ENCODE results near the gene DLX2. TPM values are rescaled to one million over a fixed set of nuclear protein-coding genes. Genes with fewer than 3 reads are reported as not detected.

Gene DLX2
- total RNA-seq, 5 donors from 2014 or later (not counting 1 experiment from before 2014, with no cell fraction given) = 0.16 to 0.19 TPM; not detected in 3

GRCh38 chr2:172084395-172084644 is 18.4 kb downstream of the DLX2 start:
- no peak for ATAC-seq (replicated peaks in 1 of 4)
- WGBS (ENCODE audit: insufficient coverage) = 4% methylated on average over 16 of the region's 17 CpGs
- peaks cover 80 to 94% of the 10 kb centered on the region in 2 donors for H3K27me3 Mint-ChIP-seq
- no peaks in the 10 kb centered on the region for H3K9me3 Mint-ChIP-seq
- peak in 1 of 35 experiments; percentile 25 for DNase-seq
- peaks cover 23 to 96% of the 10 kb centered on the region in 2 experiments for H3K27me3 ChIP-seq (replicated peaks in 1 of 2; ENCODE audit: control insufficient read depth in 2 of 2, extremely low read depth in 1 of 2, insufficient read depth in 2 of 2, low read length in 1 of 2)
- no peaks in the 10 kb centered on the region for H3K9me3 ChIP-seq
- H3K27ac Mint-ChIP-seq = no peak overlapping the region
- H3K4me3 ChIP-seq (ENCODE audit: control insufficient read depth in 1 of 2, extremely low read depth in 1 of 2, low read length in 1 of 2) = peak overlapping the region; percentile 35 to 74
- H3K4me1 ChIP-seq (ENCODE audit: control insufficient read depth in 1 of 2, extremely low read depth in 1 of 2, insufficient read depth in 2 of 2, low read length in 2 of 2) = peaks cover 12 to 74% of the 10 kb centered on the region in 2 experiments
- H3K36me3 Mint-ChIP-seq = peaks cover 3% of the 10 kb centered on the region
- H3K4me3 Mint-ChIP-seq = peak overlapping the region; percentile 56 to 74 (median 70)
- H3K36me3 ChIP-seq (ENCODE audit: control insufficient read depth in 2 of 2, extremely low read depth in 1 of 2, insufficient read depth in 1 of 2, low read length in 1 of 2) = no peaks in the 10 kb centered on the region
- POLR2A ChIA-PET = no interaction called here
- H3K4me1 Mint-ChIP-seq = peaks cover 53 to 62% (median 57%) of the 10 kb centered on the region in 3 donors
- CTCF ChIA-PET = interaction anchor here in 1 of 2 donors (1.3 to 2.6 kb wide), 2 partner anchors 15 to 19 kb away, joined by 3 to 9 read pairs; partner anchors contain the start of gene DLX2
- no peak overlapping the region for H3K27ac ChIP-seq (ENCODE audit: low read length)

- Histone ChIP-seq H3K36me3 (ENCODE audit: control insufficient read depth in 2 of 2, extremely low read depth in 1 of 2, insufficient read depth in 1 of 2, low read length in 1 of 2) (no peaks in the 10 kb centered on the region), H3K27ac (ENCODE audit: low read length) (no peak overlapping the region), H3K4me1 (ENCODE audit: control insufficient read depth in 1 of 2, extremely low read depth in 1 of 2, insufficient read depth in 2 of 2, low read length in 2 of 2) (peaks cover 12 to 74% of the 10 kb centered on the region in 2 experiments), H3K4me3 (ENCODE audit: control insufficient read depth in 1 of 2, extremely low read depth in 1 of 2, low read length in 1 of 2) (peak overlapping the region in 1 of 2 donors; percentile 74), H3K27me3 (replicated peaks in 1 of 2; ENCODE audit: control insufficient read depth in 2 of 2, extremely low read depth in 1 of 2, insufficient read depth in 2 of 2, low read length in 1 of 2) (peaks cover 18 to 96% of the 10 kb centered on the region in 2 experiments), H3K9me3 (no peaks in the 10 kb centered on the region)
- ChIA-PET POLR2A (no interaction called here), CTCF (interaction anchor here (0.6 to 2.6 kb wide), 2 partner anchors 20 to 593 kb away, joined by 3 to 9 read pairs; partner anchors contain the start of gene DLX2 (in 1 of the 2))
- Mint-ChIP-seq H3K4me3 (peak overlapping the region in 2 of 3 donors; percentile 56 to 70), H3K36me3 (peaks cover 3% of the 10 kb centered on the region), H3K27me3 (peaks cover 82 to 96% of the 10 kb centered on the region in 2 donors), H3K4me1 (peaks cover 53 to 62% (median 57%) of the 10 kb centered on the region in 3 donors), H3K9me3 (no peaks in the 10 kb centered on the region), H3K27ac (peak overlapping the region in 1 of 2 donors; percentile 24)
- no peak for ATAC-seq (replicated peaks in 1 of 4)
- 11% methylated on average over 9 of the region's 23 CpGs for WGBS (ENCODE audit: insufficient coverage)
- DNase-seq = peak in 2 of 35 experiments; percentile 16 to 29
Measured at GRCh38 chr2:172083628-172084394, 18.9 kb downstream of the DLX2 start.

GRCh38 chr2:172082944-172083627 is 19.6 kb downstream of the DLX2 start:
- no peaks in the 10 kb centered on the region for H3K9me3 Mint-ChIP-seq
- DNase-seq (peak in 2 of 35 experiments; percentile 3 to 29), ATAC-seq (replicated peaks in 1 of 4) (no peak)
- Histone ChIP-seq H3K4me3 (ENCODE audit: control insufficient read depth in 1 of 2, extremely low read depth in 1 of 2, low read length in 1 of 2) (peak overlapping the region in 1 of 2 donors; percentile 2), H3K36me3 (ENCODE audit: control insufficient read depth in 2 of 2, extremely low read depth in 1 of 2, insufficient read depth in 1 of 2, low read length in 1 of 2) (no peaks in the 10 kb centered on the region), H3K27me3 (replicated peaks in 1 of 2; ENCODE audit: control insufficient read depth in 2 of 2, extremely low read depth in 1 of 2, insufficient read depth in 2 of 2, low read length in 1 of 2) (peaks cover 18 to 94% of the 10 kb centered on the region in 2 experiments), H3K4me1 (ENCODE audit: control insufficient read depth in 1 of 2, extremely low read depth in 1 of 2, insufficient read depth in 2 of 2, low read length in 2 of 2) (peaks cover 12 to 69% of the 10 kb centered on the region in 2 experiments), H3K9me3 (no peaks in the 10 kb centered on the region), H3K27ac (ENCODE audit: low read length) (no peak overlapping the region)
- CTCF ChIA-PET = interaction anchor here (0.6 to 2.6 kb wide), 2 partner anchors 20 to 594 kb away, joined by 3 to 9 read pairs; partner anchors contain the start of gene DLX2 (in 1 of the 2)
- H3K4me3 Mint-ChIP-seq = peak overlapping the region in 2 of 3 donors; percentile 56 to 70
- POLR2A ChIA-PET = interaction anchor here in 1 of 2 donors (0.6 kb wide), 1 partner anchor 32 kb away, joined by 3 read pairs; no protein-coding TSS in a partner anchor
- peaks cover 3% of the 10 kb centered on the region for H3K36me3 Mint-ChIP-seq
- WGBS (ENCODE audit: insufficient coverage) = 13% methylated on average over 37 of the region's 42 CpGs
- H3K27me3 Mint-ChIP-seq = peaks cover 80 to 95% of the 10 kb centered on the region in 2 donors
- peaks cover 46 to 57% (median 55%) of the 10 kb centered on the region in 3 donors for H3K4me1 Mint-ChIP-seq
- H3K27ac Mint-ChIP-seq = peak overlapping the region in 1 of 2 donors; percentile 24

- H3K9me3 Mint-ChIP-seq = no peaks in the 10 kb centered on the region
- H3K4me1 Mint-ChIP-seq = peaks cover 38 to 50% (median 48%) of the 10 kb centered on the region in 3 donors
- no peak overlapping the region for H3K4me3 ChIP-seq (ENCODE audit: control insufficient read depth in 1 of 2, extremely low read depth in 1 of 2, low read length in 1 of 2)
- peaks cover 18 to 87% of the 10 kb centered on the region in 2 experiments for H3K27me3 ChIP-seq (replicated peaks in 1 of 2; ENCODE audit: control insufficient read depth in 2 of 2, extremely low read depth in 1 of 2, insufficient read depth in 2 of 2, low read length in 1 of 2)
- H3K27ac Mint-ChIP-seq = no peak overlapping the region
- H3K4me3 Mint-ChIP-seq = peak overlapping the region in 1 of 3 donors; percentile 70
- ATAC-seq (replicated peaks in 1 of 4) (no peak), DNase-seq (peak in 2 of 35 experiments; percentile 2 to 25)
- H3K36me3 Mint-ChIP-seq = peaks cover 3% of the 10 kb centered on the region
- peaks cover 74 to 89% of the 10 kb centered on the region in 2 donors for H3K27me3 Mint-ChIP-seq
- H3K9me3 ChIP-seq = no peaks in the 10 kb centered on the region
- H3K27ac ChIP-seq (ENCODE audit: low read length) = no peak overlapping the region
- ChIA-PET CTCF (interaction anchor here in 1 of 2 donors (0.6 to 1.0 kb wide), 3 partner anchors 9 to 376 kb away, joined by 3 to 4 read pairs (median 3); no protein-coding TSS in a partner anchor), POLR2A (interaction anchor here in 1 of 2 donors (0.6 kb wide), 1 partner anchor 33 kb away, joined by 3 read pairs; no protein-coding TSS in a partner anchor)
- 16% methylated on average over 9 of the region's 14 CpGs for WGBS (ENCODE audit: insufficient coverage)
- peaks cover 12 to 61% of the 10 kb centered on the region in 2 experiments for H3K4me1 ChIP-seq (ENCODE audit: control insufficient read depth in 1 of 2, extremely low read depth in 1 of 2, insufficient read depth in 2 of 2, low read length in 2 of 2)
- H3K36me3 ChIP-seq (ENCODE audit: control insufficient read depth in 2 of 2, extremely low read depth in 1 of 2, insufficient read depth in 1 of 2, low read length in 1 of 2) = no peaks in the 10 kb centered on the region
Measured at GRCh38 chr2:172082105-172082943, 20.4 kb downstream of the DLX2 start.

GRCh38 chr2:172081221-172082022 is 21.3 kb downstream of the DLX2 start:
- Mint-ChIP-seq H3K27ac (peak overlapping the region in 1 of 2 donors; percentile 16), H3K4me1 (peaks cover 29 to 41% (median 40%) of the 10 kb centered on the region in 3 donors), H3K27me3 (peaks cover 69 to 80% of the 10 kb centered on the region in 2 donors), H3K9me3 (no peaks in the 10 kb centered on the region), H3K4me3 (no peak overlapping the region), H3K36me3 (peaks cover 3% of the 10 kb centered on the region)
- DNase-seq (peak in 2 of 35 experiments; percentile 6 to 24), ATAC-seq (replicated peaks in 1 of 4) (no peak)
- Histone ChIP-seq H3K36me3 (ENCODE audit: control insufficient read depth in 2 of 2, extremely low read depth in 1 of 2, insufficient read depth in 1 of 2, low read length in 1 of 2) (no peaks in the 10 kb centered on the region), H3K9me3 (no peaks in the 10 kb centered on the region), H3K27me3 (replicated peaks in 1 of 2; ENCODE audit: control insufficient read depth in 2 of 2, extremely low read depth in 1 of 2, insufficient read depth in 2 of 2, low read length in 1 of 2) (peaks cover 18 to 78% of the 10 kb centered on the region in 2 experiments), H3K4me3 (ENCODE audit: control insufficient read depth in 1 of 2, extremely low read depth in 1 of 2, low read length in 1 of 2) (no peak overlapping the region), H3K27ac (ENCODE audit: low read length) (no peak overlapping the region), H3K4me1 (ENCODE audit: control insufficient read depth in 1 of 2, extremely low read depth in 1 of 2, insufficient read depth in 2 of 2, low read length in 2 of 2) (peaks cover 9 to 52% of the 10 kb centered on the region in 2 experiments)
- 21% methylated on average over 30 of the region's 36 CpGs for WGBS (ENCODE audit: insufficient coverage)
- CTCF ChIA-PET = interaction anchor here (0.5 to 1.0 kb wide), 3 partner anchors 10 to 197 kb away, joined by 3 to 16 read pairs (median 4); no protein-coding TSS in a partner anchor
- POLR2A ChIA-PET = no interaction called here

Data from T-cell (primary cell).